Adipocyte (in vitro differentiated cells): Measurements from ENCODE around the gene NRXN3.

Experiments used
- DNase-seq: peaks from one replicate; pipeline ENCODE4 v3.0.0-alpha.2; 2015; ENCODE audit warnings: low read depth
- H3K27me3 ChIP-seq: replicated peaks from 2 replicates; pipeline ENCODE4 v1.7.0; 2013; ENCODE audit warnings: mild to moderate bottlenecking, low read length, moderate library complexity; ENCODE audit not compliant: control insufficient read depth, insufficient read depth
- H3K36me3 ChIP-seq: 2 replicates; pipeline ENCODE4 v1.7.0; 2013; ENCODE audit warnings: low read length, mild to moderate bottlenecking, moderate library complexity; ENCODE audit not compliant: control insufficient read depth, insufficient read depth, severe bottlenecking
- H3K4me1 ChIP-seq: 2 replicates; pipeline ENCODE4 v1.7.0; 2013; ENCODE audit warnings: mild to moderate bottlenecking, low read length, moderate library complexity; ENCODE audit not compliant: control insufficient read depth, insufficient read depth
- H3K4me3 ChIP-seq: 2 replicates; pipeline ENCODE4 v1.7.0; 2013; ENCODE audit warnings: mild to moderate bottlenecking, low read length, moderate library complexity
- H3K9ac ChIP-seq: 2 replicates; pipeline ENCODE4 v1.7.0; 2013; ENCODE audit warnings: mild to moderate bottlenecking, low read length, moderate library complexity
- H3K9me3 ChIP-seq: 2 replicates; pipeline ENCODE4 v1.7.0; 2013; ENCODE audit warnings: mild to moderate bottlenecking, low read length, moderate library complexity; ENCODE audit not compliant: control insufficient read depth

Gene NRXN3

DNA sequence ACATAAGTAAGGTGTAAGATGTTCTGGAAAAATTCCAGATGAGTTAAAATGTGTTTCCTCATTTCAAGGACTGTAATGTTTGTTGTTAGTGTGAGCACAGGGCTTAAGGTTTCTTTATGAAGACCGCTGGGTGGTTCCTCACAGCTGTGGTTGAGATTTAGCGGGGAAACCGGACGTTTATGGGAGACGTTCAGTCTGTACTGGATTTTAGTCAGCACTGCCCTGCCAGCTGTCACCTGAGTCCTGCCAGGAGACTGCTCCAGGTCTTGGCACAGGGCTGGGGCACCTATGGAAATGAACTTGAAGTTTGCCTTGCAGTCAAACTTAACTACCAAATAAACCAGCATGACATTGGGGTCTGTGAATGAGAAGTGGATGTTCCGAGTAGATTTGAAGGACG lies 1485.9 kb downstream of the NRXN3 start:
- H3K9ac ChIP-seq: no peak overlapping the region
- H3K27me3 ChIP-seq: no peaks in the 10 kb centered on the region
- no peaks in the 10 kb centered on the region for H3K4me1 ChIP-seq
- H3K36me3 ChIP-seq: no peaks in the 10 kb centered on the region
- H3K9me3 ChIP-seq: no peaks in the 10 kb centered on the region
- no peak overlapping the region for H3K4me3 ChIP-seq
- no peak for DNase-seq

- Histone ChIP-seq H3K4me1 (no peaks in the 10 kb centered on the region), H3K27me3 (no peaks in the 10 kb centered on the region), H3K4me3 (no peak overlapping the region), H3K9ac (no peak overlapping the region), H3K9me3 (no peaks in the 10 kb centered on the region), H3K36me3 (no peaks in the 10 kb centered on the region)
- no peak for DNase-seq
Observed at GRCh38 chr14:79656496-79656895, 1486.3 kb downstream of the NRXN3 start.

GRCh38 chr14:79658221-79658620 lies 1488.0 kb downstream of the NRXN3 start:
- H3K27me3 ChIP-seq: no peaks in the 10 kb centered on the region
- DNase-seq: no peak
- H3K36me3 ChIP-seq: no peaks in the 10 kb centered on the region
- H3K9ac ChIP-seq: no peak overlapping the region
- no peaks in the 10 kb centered on the region for H3K9me3 ChIP-seq
- no peaks in the 10 kb centered on the region for H3K4me1 ChIP-seq
- no peak overlapping the region for H3K4me3 ChIP-seq

GRCh38 chr14:79658769-79659168 lies 1488.6 kb downstream of the NRXN3 start:
- H3K9me3 ChIP-seq: no peaks in the 10 kb centered on the region
- DNase-seq: no peak

GRCh38 chr14:79660053-79660939 lies 1490.1 kb downstream of the NRXN3 start:
- Histone ChIP-seq H3K9ac (no peak overlapping the region), H3K4me1 (no peaks in the 10 kb centered on the region), H3K27me3 (no peaks in the 10 kb centered on the region), H3K4me3 (no peak overlapping the region), H3K36me3 (no peaks in the 10 kb centered on the region), H3K9me3 (no peaks in the 10 kb centered on the region)
- DNase-seq: no peak

More at GRCh38 chr14:79658769-79659168, 1488.6 kb downstream of the NRXN3 start:
- no peak overlapping the region for H3K4me3 ChIP-seq
- H3K36me3 ChIP-seq: no peaks in the 10 kb centered on the region
- no peaks in the 10 kb centered on the region for H3K27me3 ChIP-seq
- no peak overlapping the region for H3K9ac ChIP-seq
- no peaks in the 10 kb centered on the region for H3K4me1 ChIP-seq

GRCh38 chr14:79661752-79662151 lies 1491.6 kb downstream of the NRXN3 start:
- no peak overlapping the region for H3K9ac ChIP-seq
- no peaks in the 10 kb centered on the region for H3K27me3 ChIP-seq
- no peak overlapping the region for H3K4me3 ChIP-seq
- H3K36me3 ChIP-seq: no peaks in the 10 kb centered on the region
- DNase-seq: no peak
- no peaks in the 10 kb centered on the region for H3K4me1 ChIP-seq
- H3K9me3 ChIP-seq: no peaks in the 10 kb centered on the region

GRCh38 chr14:79663453-79663852 lies 1493.3 kb downstream of the NRXN3 start:
- Histone ChIP-seq H3K36me3 (no peaks in the 10 kb centered on the region), H3K4me1 (no peaks in the 10 kb centered on the region), H3K9ac (no peak overlapping the region), H3K4me3 (no peak overlapping the region), H3K9me3 (no peaks in the 10 kb centered on the region), H3K27me3 (no peaks in the 10 kb centered on the region)
- DNase-seq: no peak

DNA sequence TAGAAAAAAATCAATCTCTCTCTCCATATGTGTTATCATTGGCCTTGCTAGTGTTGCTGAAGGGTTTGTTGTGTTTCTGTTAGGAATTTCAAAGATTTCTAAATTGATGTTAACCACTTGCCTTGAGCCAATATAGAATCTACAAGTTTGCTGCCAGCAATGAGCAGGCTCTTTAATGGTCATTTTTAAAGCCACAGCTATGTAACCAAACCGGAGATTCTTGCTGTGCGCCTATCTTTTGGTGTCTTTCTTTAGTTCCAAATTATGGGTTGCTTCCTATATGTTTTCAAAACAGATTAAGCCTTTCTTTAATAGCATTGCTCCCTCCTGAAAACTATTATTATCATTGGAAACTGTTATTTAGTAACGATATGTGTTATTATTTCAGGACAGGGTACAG lies 1495.4 kb downstream of the NRXN3 start:
- Histone ChIP-seq H3K36me3 (no peaks in the 10 kb centered on the region), H3K9me3 (no peaks in the 10 kb centered on the region), H3K4me3 (no peak overlapping the region), H3K9ac (no peak overlapping the region), H3K27me3 (peaks cover 3% of the 10 kb centered on the region), H3K4me1 (no peaks in the 10 kb centered on the region)
- DNase-seq: no peak

- H3K4me3 ChIP-seq: no peak overlapping the region
- H3K36me3 ChIP-seq: no peaks in the 10 kb centered on the region
- peaks cover 3% of the 10 kb centered on the region for H3K27me3 ChIP-seq
- H3K9ac ChIP-seq: no peak overlapping the region
- DNase-seq: no peak
- H3K9me3 ChIP-seq: no peaks in the 10 kb centered on the region
- no peaks in the 10 kb centered on the region for H3K4me1 ChIP-seq
Observed at GRCh38 chr14:79668951-79669350, 1498.8 kb downstream of the NRXN3 start.

- Histone ChIP-seq H3K4me3 (no peak overlapping the region), H3K9ac (no peak overlapping the region), H3K4me1 (no peaks in the 10 kb centered on the region), H3K9me3 (no peaks in the 10 kb centered on the region), H3K27me3 (peaks cover 3% of the 10 kb centered on the region), H3K36me3 (no peaks in the 10 kb centered on the region)
- no peak for DNase-seq
Observed at GRCh38 chr14:79670811-79671210, 1500.6 kb downstream of the NRXN3 start.

- no peak overlapping the region for H3K9ac ChIP-seq
- no peaks in the 10 kb centered on the region for H3K27me3 ChIP-seq
- H3K36me3 ChIP-seq: no peaks in the 10 kb centered on the region
Observed at GRCh38 chr14:79680087-79680486, 1509.9 kb downstream of the NRXN3 start.

DNA sequence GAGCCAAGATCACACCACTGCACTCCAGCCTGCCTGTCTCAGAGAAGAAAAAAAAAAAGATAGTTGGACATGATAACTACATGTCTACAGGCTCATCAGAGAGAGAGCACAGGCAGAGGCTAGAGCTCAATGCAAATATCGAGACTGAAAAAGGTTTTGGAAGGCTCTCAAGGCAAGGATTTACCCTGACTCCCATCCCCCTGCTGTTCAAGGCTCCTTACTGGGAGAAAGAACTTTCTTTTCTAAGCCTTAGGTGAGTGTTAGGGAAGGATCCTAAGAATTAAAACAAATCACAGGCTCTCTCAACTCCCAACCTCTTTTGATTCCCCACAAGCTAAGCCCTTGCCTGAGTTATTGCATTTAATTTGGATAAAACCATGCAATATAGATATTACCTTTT lies 1516.0 kb downstream of the NRXN3 start:
- H3K27me3 ChIP-seq: no peaks in the 10 kb centered on the region
- H3K4me1 ChIP-seq: no peaks in the 10 kb centered on the region
- no peak overlapping the region for H3K9ac ChIP-seq
- DNase-seq: no peak
- no peaks in the 10 kb centered on the region for H3K9me3 ChIP-seq
- H3K36me3 ChIP-seq: no peaks in the 10 kb centered on the region
- H3K4me3 ChIP-seq: no peak overlapping the region

More at GRCh38 chr14:79680087-79680486, 1509.9 kb downstream of the NRXN3 start:
- H3K4me1 ChIP-seq: no peaks in the 10 kb centered on the region
- no peak for DNase-seq
- H3K9me3 ChIP-seq: no peaks in the 10 kb centered on the region
- H3K4me3 ChIP-seq: no peak overlapping the region
